IMR-90 (cell line): Measurements from ENCODE around the gene APOBR. TPM values are rescaled to one million over a fixed set of nuclear protein-coding genes. Genes with fewer than 3 reads are reported as not detected.

Experiments used
- ATAC-seq: fragments of 200-7000 bp; cut with Tn5 transposase; 2 replicates; pipeline ENCODE4 v1.9.1; 2020; ENCODE audit warnings: low read depth, mild to moderate bottlenecking, moderate library complexity
- BruUV-seq: library from RNA; stranded (reverse); fragments of 400-500 nt; replicated peaks from 2 replicates; lab custom pipeline; 2021; lab: Mats Ljungman, UMichigan
- CTCF ChIA-PET: fragments of 300-600 bp; formaldehyde crosslinking; extraction: SDS; loops from one replicate; lab custom pipeline; 2021; ENCODE audit warnings: antibody characterized with exemption; lab: Yijun Ruan, JAX
- POLR2A ChIA-PET: fragments of 300-600 bp; sonication (Branson Sonifier 250); formaldehyde crosslinking; loops from one replicate; lab custom pipeline; 2022; ENCODE audit warnings: antibody characterized with exemption; ENCODE audit not compliant: unreplicated experiment; lab: Charles Lee
- DNase-seq: peaks from one replicate; pipeline ENCODE4 v3.0.0; 2013
- H2AFZ ChIP-seq: replicated peaks from 2 replicates; pipeline ENCODE3; 2013; ENCODE audit warnings: low read length, mild to moderate bottlenecking; ENCODE audit not compliant: poor library complexity
- H2AK5ac ChIP-seq: 2 replicates; pipeline ENCODE4 v1.6.1; 2013; ENCODE audit warnings: low read depth, low read length, inconsistent platforms
- H2AK9ac ChIP-seq: replicated peaks from 2 replicates; pipeline ENCODE3; 2013; ENCODE audit warnings: mild to moderate bottlenecking, low read depth, low read length, moderate library complexity; ENCODE audit not compliant: poor library complexity
- H2BK120ac ChIP-seq: 2 replicates; pipeline ENCODE4 v1.6.1; 2013; ENCODE audit warnings: low read depth, low read length, inconsistent platforms
- H2BK15ac ChIP-seq: 3 replicates; pipeline ENCODE4 v1.6.1; 2013; ENCODE audit warnings: low read depth, low read length, inconsistent platforms
- H2BK20ac ChIP-seq: 2 replicates; pipeline ENCODE4 v1.6.1; 2013; ENCODE audit warnings: low read depth, mild to moderate bottlenecking, inconsistent platforms, low read length, moderate library complexity
- H2BK5ac ChIP-seq: 2 replicates; pipeline ENCODE4 v1.6.1; 2013; ENCODE audit warnings: mild to moderate bottlenecking, low read depth, low read length, inconsistent platforms; ENCODE audit not compliant: poor library complexity, severe bottlenecking
- H3K14ac ChIP-seq: replicated peaks from 2 replicates; pipeline ENCODE4 v1.6.1; 2013; ENCODE audit warnings: low read depth, low read length, inconsistent platforms
- H3K18ac ChIP-seq: 2 replicates; pipeline ENCODE4 v1.6.1; 2013; ENCODE audit warnings: low read depth, low read length, control low read depth
- H3K23ac ChIP-seq: 2 replicates; pipeline ENCODE4 v1.6.1; 2013; ENCODE audit warnings: low read depth, low read length, inconsistent platforms
- H3K27ac ChIP-seq: 2 replicates; pipeline ENCODE4 v1.5.1; 2013; ENCODE audit warnings: mild to moderate bottlenecking, control low read depth, low read length; ENCODE audit not compliant: insufficient read depth
- H3K27me3 ChIP-seq: 2 replicates; pipeline ENCODE4 v1.6.1; 2013; ENCODE audit warnings: low read length; ENCODE audit not compliant: control insufficient read depth, insufficient read depth
- H3K36me3 ChIP-seq: 2 replicates; pipeline ENCODE4 v1.6.1; 2013; ENCODE audit warnings: low read length, mixed read lengths; ENCODE audit not compliant: control insufficient read depth, insufficient read depth
- H3K4ac ChIP-seq: 2 replicates; pipeline ENCODE4 v1.6.1; 2013; ENCODE audit warnings: low read depth, low read length, inconsistent platforms
- H3K4me1 ChIP-seq: 2 replicates; pipeline ENCODE4 v1.6.1; 2013; ENCODE audit warnings: low read length, mixed read lengths; ENCODE audit not compliant: control insufficient read depth, insufficient read depth
- H3K4me2 ChIP-seq: 2 replicates; pipeline ENCODE4 v1.6.1; 2013; ENCODE audit warnings: low read depth, mild to moderate bottlenecking, control low read depth, low read length, moderate library complexity
- H3K4me3 ChIP-seq: 2 replicates; pipeline ENCODE4 v1.5.1; 2013; ENCODE audit warnings: low read depth, mild to moderate bottlenecking, control low read depth, low read length, moderate library complexity; ENCODE audit not compliant: insufficient read depth
- H3K56ac ChIP-seq: 2 replicates; pipeline ENCODE4 v1.6.1; 2013; ENCODE audit warnings: low read length, inconsistent platforms; ENCODE audit not compliant: insufficient read depth; ENCODE audit errors: extremely low read depth
- H3K79me1 ChIP-seq, 2 experiments: 2 replicates each; pipeline ENCODE4 v1.6.1; 2013; ENCODE audit warnings: low read length in 2 of 2, inconsistent platforms in 1 of 2, low read depth in 1 of 2
- H3K9ac ChIP-seq: 2 replicates; pipeline ENCODE4 v1.6.1; 2013; ENCODE audit warnings: low read depth, low read length, control low read depth
- H3K9me1 ChIP-seq: 2 replicates; pipeline ENCODE4 v1.6.1; 2013; ENCODE audit warnings: low read length, inconsistent platforms; ENCODE audit not compliant: insufficient read depth
- H3K9me3 ChIP-seq: 2 replicates; pipeline ENCODE4 v1.6.1; 2013; ENCODE audit warnings: low read length; ENCODE audit not compliant: control insufficient read depth, insufficient read depth
- H4K20me1 ChIP-seq: 2 replicates; pipeline ENCODE4 v1.6.1; 2013; ENCODE audit warnings: low read length, inconsistent platforms; ENCODE audit not compliant: insufficient read depth
- H4K5ac ChIP-seq: 2 replicates; pipeline ENCODE4 v1.6.1; 2013; ENCODE audit warnings: mild to moderate bottlenecking, low read depth, low read length, control low read depth
- H4K8ac ChIP-seq, 2 experiments: 2 replicates each; pipeline ENCODE4 v1.6.1; 2013; ENCODE audit warnings: low read depth in 2 of 2, low read length in 2 of 2, control low read depth in 1 of 2, inconsistent platforms in 1 of 2
- H4K91ac ChIP-seq: 2 replicates; pipeline ENCODE4 v1.6.1; 2013; ENCODE audit warnings: low read depth, low read length, inconsistent platforms; ENCODE audit not compliant: insufficient read depth
- BHLHE40 ChIP-seq: fragments of 150-350 bp; IDR thresholded peaks from 2 replicates; pipeline ENCODE4 v1.6.1; 2016; ENCODE audit warnings: mild to moderate bottlenecking, low read depth, low read length
- CTCF ChIP-seq: conservative IDR thresholded peaks from 2 replicates; pipeline ENCODE4 v1.5.1; 2012; ENCODE audit warnings: mild to moderate bottlenecking, low read depth, low read length, improper control_type of control experiment
- FOS ChIP-seq: fragments of 150-350 bp; IDR thresholded peaks from 2 replicates; pipeline ENCODE4 v1.6.1; 2016; ENCODE audit warnings: low read depth, low read length
- MAFK ChIP-seq: IDR thresholded peaks from 2 replicates; pipeline ENCODE4 v1.6.1; 2012; ENCODE audit warnings: low read depth, low read length, improper control_type of control experiment
- MAZ ChIP-seq: IDR thresholded peaks from 2 replicates; pipeline ENCODE4 v1.6.1; 2012; ENCODE audit warnings: low read depth, mild to moderate bottlenecking, low read length, improper control_type of control experiment, moderate library complexity, borderline replicate concordance
- MXI1 ChIP-seq: IDR thresholded peaks from 2 replicates; pipeline ENCODE4 v1.6.1; 2012; ENCODE audit warnings: low read depth, mild to moderate bottlenecking, low read length, moderate library complexity, borderline replicate concordance
- NFE2L2 ChIP-seq: fragments of 150-350 bp; IDR thresholded peaks from 2 replicates; pipeline ENCODE4 v1.6.1; 2016; ENCODE audit warnings: low read depth, mild to moderate bottlenecking, low read length
- POLR2A ChIP-seq: IDR thresholded peaks from 2 replicates; pipeline ENCODE4 v1.6.1; 2012; ENCODE audit warnings: mild to moderate bottlenecking, low read depth, low read length
- RAD21 ChIP-seq: IDR thresholded peaks from 2 replicates; pipeline ENCODE4 v1.6.1; 2012; ENCODE audit warnings: low read length, improper control_type of control experiment
- RCOR1 ChIP-seq: IDR thresholded peaks from 2 replicates; pipeline ENCODE4 v1.6.1; 2012; ENCODE audit warnings: mild to moderate bottlenecking, low read length, improper control_type of control experiment; ENCODE audit not compliant: insufficient replicate concordance
- RFX5 ChIP-seq: IDR thresholded peaks from 2 replicates; pipeline ENCODE4 v1.8.0; 2012; ENCODE audit warnings: low read depth, mild to moderate bottlenecking, low read length, moderate library complexity
- dilution Hi-C: fragments of 300-500 bp; cut with HindIII; formaldehyde crosslinking; loops from one replicate; pipeline ENCODE4 v1.14.3; 2018; ENCODE audit warnings: low sequenced_read_pairs; ENCODE audit not compliant: unreplicated experiment
- in situ Hi-C: fragments of 300-500 bp; cut with MboI; formaldehyde crosslinking; loops from 3 replicates; pipeline ENCODE4 v1.14.3; 2019; ENCODE audit warnings: low sequenced_read_pairs, inconsistent platforms, mixed read lengths
- intact Hi-C: fragments of 100-400 bp; cut with micrococcal nuclease; formaldehyde crosslinking; loops from 2 replicates; pipeline ENCODE4 v1.10.0; 2022
- polyA plus RNA-seq, 3 experiments: library from polyadenylated mRNA; depleted of rRNA; stranded (reverse); fragments of >200 nt; gene quantifications; 2 replicates each; pipeline ENCODE4 v1.2.3, GENCODE V29; 2012; ENCODE audit warnings: low replicate concordance in 1 of 3
- total RNA-seq: library from RNA; depleted of rRNA; stranded (reverse); fragments of >200 nt; gene quantifications from 2 replicates; pipeline ENCODE4 v1.2.3, GENCODE V29; 2012
- TF ChIP-seq, protein P1 (sequence below): fragments of 150-350 bp; IDR thresholded peaks from 2 replicates; pipeline ENCODE4 v1.6.1; 2017; ENCODE audit warnings: mild to moderate bottlenecking, antibody characterized with exemption, low read length, low read depth

Gene APOBR
- total and polyA plus RNA-seq, 2 of the 4 experiments (the other 2 are of a cell fraction), result not detected

- in situ Hi-C loops (no loop called here), intact Hi-C loops (no loop called here), dilution Hi-C loops (no loop called here)
- no peaks in the 10 kb centered on the region for H3K27me3 ChIP-seq
- no peak overlapping the region for H2BK15ac ChIP-seq
- no peak overlapping the region for H2AK5ac ChIP-seq
- BruUV-seq, result no TSS peak
- no peaks in the 10 kb centered on the region for H3K9me3 ChIP-seq
- no peak overlapping the region for H2BK120ac ChIP-seq
- DNase-seq (no peak), ATAC-seq (no peak)
- POLR2A ChIA-PET, result no interaction called here
- no peak for TF ChIP-seq RCOR1
- TF ChIP-seq BHLHE40, result no peak
- no peak for TF ChIP-seq NFE2L2
- TF ChIP-seq MAZ, result no peak
- no peak for TF ChIP-seq RFX5
- TF ChIP-seq MXI1, result no peak
- no peak for TF ChIP-seq POLR2A
- TF ChIP-seq MAFK, result no peak
- TF ChIP-seq FOS, result no peak
- TF ChIP-seq CTCF, result no peak
- TF ChIP-seq RAD21, result no peak
- TF ChIP-seq, protein P1, sequence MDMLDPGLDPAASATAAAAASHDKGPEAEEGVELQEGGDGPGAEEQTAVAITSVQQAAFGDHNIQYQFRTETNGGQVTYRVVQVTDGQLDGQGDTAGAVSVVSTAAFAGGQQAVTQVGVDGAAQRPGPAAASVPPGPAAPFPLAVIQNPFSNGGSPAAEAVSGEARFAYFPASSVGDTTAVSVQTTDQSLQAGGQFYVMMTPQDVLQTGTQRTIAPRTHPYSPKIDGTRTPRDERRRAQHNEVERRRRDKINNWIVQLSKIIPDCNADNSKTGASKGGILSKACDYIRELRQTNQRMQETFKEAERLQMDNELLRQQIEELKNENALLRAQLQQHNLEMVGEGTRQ, result no peak
- no peak overlapping the region for H3K4me3 ChIP-seq
- H3K18ac ChIP-seq, result no peak overlapping the region
- H3K9ac ChIP-seq, result no peak overlapping the region
- H3K23ac ChIP-seq, result no peak overlapping the region
- no peaks in the 10 kb centered on the region; the same call in 1 of the 2 replicates for H3K4me1 ChIP-seq
- peaks cover 2% of the 10 kb centered on the region; the same call in 1 of the 2 replicates for H3K36me3 ChIP-seq
- no peaks in the 10 kb centered on the region for H4K20me1 ChIP-seq
- CTCF ChIA-PET, result no interaction called here
- H4K8ac ChIP-seq, result no peak overlapping the region
- H3K4me2 ChIP-seq, result no peak overlapping the region
- H2AFZ ChIP-seq, result no peak overlapping the region
- no peaks in the 10 kb centered on the region for H3K9me1 ChIP-seq
- no peak overlapping the region for H3K14ac ChIP-seq
- H3K56ac ChIP-seq, result no peak overlapping the region
- no peak overlapping the region for H2AK9ac ChIP-seq
- H3K4ac ChIP-seq, result no peak overlapping the region
- H3K79me1 ChIP-seq, result no peaks in the 10 kb centered on the region
- no peak overlapping the region for H4K5ac ChIP-seq
- no peak overlapping the region for H3K27ac ChIP-seq
- no peak overlapping the region for H4K91ac ChIP-seq
- H2BK20ac ChIP-seq, result no peak overlapping the region
- no peak overlapping the region for H2BK5ac ChIP-seq
Observed at GRCh38 chr16:28529124-28529523, 34.7 kb downstream of the APOBR start.
